HG03520 (cell line): ENCODE measurements around the gene GABBR2.

Source experiments
- ATAC-seq: cut with Tn5 transposase; IDR thresholded peaks from one replicate; pipeline ENCODE4 v1.9.1; 2021; ENCODE audit warnings: mild to moderate bottlenecking, moderate library complexity; ENCODE audit not compliant: unreplicated experiment

GABBR2 gene

GRCh38 chr9:98721643-98722042 is 12.9 kb upstream of the GABBR2 start:
- ATAC-seq: no peak

GRCh38 chr9:98720402-98720801 is 11.7 kb upstream of the GABBR2 start:
- no peak for ATAC-seq

GRCh38 chr9:98719055-98719454 is 10.3 kb upstream of the GABBR2 start:
- ATAC-seq: no peak

- ATAC-seq: no peak
These were observed 6.1 kb upstream of the GABBR2 start for GRCh38 chr9:98714833-98715232.

- ATAC-seq: no peak
These were observed 4.3 kb upstream of the GABBR2 start for GRCh38 chr9:98712987-98713386.

- no peak for ATAC-seq
These were observed 1.5 kb upstream of the GABBR2 start for GRCh38 chr9:98709968-98710965.

- ATAC-seq: no peak
These were observed 417 bp downstream of the GABBR2 start for GRCh38 chr9:98708103-98708932.

- ATAC-seq: no peak
These were observed 1.3 kb downstream of the GABBR2 start for GRCh38 chr9:98707166-98708102.

GRCh38 chr9:98706651-98707165 is 2.0 kb downstream of the GABBR2 start:
- ATAC-seq: no peak

GRCh38 chr9:98702835-98703380 is 5.8 kb downstream of the GABBR2 start:
- no peak for ATAC-seq

GRCh38 chr9:98702340-98702739 is 6.4 kb downstream of the GABBR2 start:
- no peak for ATAC-seq

GRCh38 chr9:98701576-98701975 is 7.2 kb downstream of the GABBR2 start:
- ATAC-seq: no peak

GRCh38 chr9:98700801-98701200 is 7.9 kb downstream of the GABBR2 start:
- ATAC-seq: no peak

GRCh38 chr9:98698856-98699255 is 9.9 kb downstream of the GABBR2 start:
- no peak for ATAC-seq

- ATAC-seq: no peak
These were observed 13.8 kb downstream of the GABBR2 start for GRCh38 chr9:98694943-98695342.

GRCh38 chr9:98692392-98692791 is 16.3 kb downstream of the GABBR2 start:
- ATAC-seq: no peak

- ATAC-seq: no peak
These were observed 16.8 kb downstream of the GABBR2 start for GRCh38 chr9:98691890-98692289.

- ATAC-seq: no peak
These were observed 18.0 kb downstream of the GABBR2 start for GRCh38 chr9:98690686-98691085.

- ATAC-seq: no peak
These were observed 19.8 kb downstream of the GABBR2 start for GRCh38 chr9:98688710-98689495.
